CD14-positive monocyte (primary cell): ENCODE measurements around the gene FHIT. TPM values are rescaled to one million over a fixed set of nuclear protein-coding genes. Genes with fewer than 3 reads are reported as not detected.

Experiments used
- DNase-seq, 3 donors: peaks; one replicate each; pipeline ENCODE4 v3.0.0-alpha.2; 2011 to 2022
- H2AFZ ChIP-seq: 2 replicates; pipeline ENCODE4 v1.6.0; 2012; ENCODE audit warnings: mild to moderate bottlenecking, low read depth, low read length, inconsistent platforms; ENCODE audit not compliant: insufficient read depth, poor library complexity, severe bottlenecking
- H3K27ac ChIP-seq, 2 donors: 1 replicate in 1 of 2; 2 replicates in 1 of 2; pipeline ENCODE4 v1.5.1; 2012 to 2013; ENCODE audit warnings: low read length in 2 of 2, control low read depth in 1 of 2, inconsistent platforms in 1 of 2, low read depth in 1 of 2, mild to moderate bottlenecking in 1 of 2
- H3K27me3 ChIP-seq, 2 donors: one replicate each; pipeline versions ENCODE4 v1.6.0 to v1.6.1; 2011 to 2013; ENCODE audit warnings: low read length in 2 of 2; ENCODE audit not compliant: control insufficient read depth in 2 of 2, insufficient read depth in 2 of 2
- H3K36me3 ChIP-seq, 2 donors: replicated peaks in 1 of 2; 1 replicate in 1 of 2; 2 replicates in 1 of 2; pipeline versions ENCODE4 v1.5.1 to v1.6.1; 2012 to 2013; ENCODE audit warnings: low read length in 2 of 2, control low read depth in 1 of 2, inconsistent platforms in 1 of 2, mild to moderate bottlenecking in 1 of 2; ENCODE audit not compliant: insufficient read depth in 2 of 2, control insufficient read depth in 1 of 2
- H3K4me1 ChIP-seq, 2 donors: 1 replicate in 1 of 2; 2 replicates in 1 of 2; pipeline versions ENCODE4 v1.5.1 to v1.6.1; 2012 to 2013; ENCODE audit warnings: low read length in 2 of 2, control low read depth in 1 of 2, inconsistent platforms in 1 of 2, mild to moderate bottlenecking in 1 of 2, moderate library complexity in 1 of 2; ENCODE audit not compliant: insufficient read depth in 2 of 2, control insufficient read depth in 1 of 2
- H3K4me2 ChIP-seq: replicated peaks from 2 replicates; pipeline ENCODE3; 2012; ENCODE audit warnings: low read length, moderate library complexity, mild to moderate bottlenecking; ENCODE audit not compliant: poor library complexity, severe bottlenecking; ENCODE audit errors: extremely low read depth
- H3K4me3 ChIP-seq, 3 experiments: fragments of 200-600 bp in 1 of 3; sonication (generic) in 1 of 3; replicated peaks in 1 of 3; 1 replicate in 2 of 3; 2 replicates in 1 of 3; pipeline ENCODE4 v1.5.1; 2011 to 2013; ENCODE audit warnings: low read length in 3 of 3, mild to moderate bottlenecking in 3 of 3, control low read depth in 2 of 3, low read depth in 2 of 3, inconsistent platforms in 1 of 3, moderate library complexity in 1 of 3
- H3K79me2 ChIP-seq: 2 replicates; pipeline ENCODE4 v1.6.0; 2012; ENCODE audit warnings: mild to moderate bottlenecking, control low read depth, inconsistent platforms, low read length, moderate library complexity; ENCODE audit not compliant: insufficient read depth
- H3K9ac ChIP-seq: 2 replicates; pipeline ENCODE4 v1.6.0; 2017; ENCODE audit warnings: low read length, mild to moderate bottlenecking; ENCODE audit not compliant: insufficient read depth, poor library complexity, severe bottlenecking
- H3K9me3 ChIP-seq, 2 donors: replicated peaks in 1 of 2; 1 replicate in 1 of 2; 2 replicates in 1 of 2; pipeline versions ENCODE4 v1.5.1 to v1.6.1; 2012 to 2013; ENCODE audit warnings: low read length in 2 of 2, control low read depth in 1 of 2; ENCODE audit not compliant: control insufficient read depth in 1 of 2, insufficient read depth in 1 of 2
- H4K20me1 ChIP-seq: 2 replicates; pipeline ENCODE4 v1.6.0; 2012; ENCODE audit warnings: mild to moderate bottlenecking, low read length, control low read depth, moderate library complexity; ENCODE audit not compliant: insufficient read depth
- H3K27ac Mint-ChIP-seq, 7 donors: one replicate each; pipeline ENCODE4 v1.8.0; 2020; ENCODE audit warnings: mild to moderate bottlenecking in 7 of 7, mixed read lengths in 7 of 7, moderate library complexity in 6 of 7, inconsistent platforms in 2 of 7
- H3K27me3 Mint-ChIP-seq, 3 donors: one replicate each; pipeline ENCODE4 v1.8.0; 2021 to 2022; ENCODE audit warnings: low read depth in 3 of 3, mild to moderate bottlenecking in 3 of 3, mixed read lengths in 3 of 3, moderate library complexity in 3 of 3, inconsistent platforms in 1 of 3
- H3K36me3 Mint-ChIP-seq, 2 donors: one replicate each; pipeline ENCODE4 v1.8.0; 2020; ENCODE audit warnings: mixed read lengths in 2 of 2, inconsistent platforms in 1 of 2, mild to moderate bottlenecking in 1 of 2
- H3K4me1 Mint-ChIP-seq: one replicate; pipeline ENCODE4 v1.8.0; 2020; ENCODE audit warnings: mild to moderate bottlenecking, mixed read lengths
- H3K4me3 Mint-ChIP-seq, 2 donors: one replicate each; pipeline ENCODE4 v1.8.0; 2020; ENCODE audit warnings: mild to moderate bottlenecking in 2 of 2, mixed read lengths in 2 of 2, moderate library complexity in 1 of 2
- H3K9me3 Mint-ChIP-seq, 7 donors: one replicate each; pipeline ENCODE4 v1.8.0; 2020 to 2022; ENCODE audit warnings: mixed read lengths in 7 of 7, mild to moderate bottlenecking in 6 of 7, moderate library complexity in 6 of 7, inconsistent platforms in 2 of 7
- CTCF ChIP-seq: fragments of 200-600 bp; IDR thresholded peaks from one replicate; pipeline ENCODE4 v1.8.0; 2022; ENCODE audit warnings: antibody characterized with exemption, mild to moderate bottlenecking
- WGBS: methylation state at CpG from one replicate; pipeline ENCODE4 v1.1.5; 2013; ENCODE audit warnings: missing lambda C conversion rate; ENCODE audit not compliant: insufficient coverage; 5-methylcytosine and 5-hydroxymethylcytosine counted together
- intact Hi-C, 2 donors: fragments of 100-400 bp; cut with micrococcal nuclease; formaldehyde crosslinking; loops; one replicate each; pipeline versions ENCODE4 v1.15.0 to v1.15.1; 2023
- polyA plus RNA-seq, 3 donors: library from polyadenylated mRNA; depleted of rRNA in 1 of 3; unstranded in 2 of 3; stranded (reverse) in 1 of 3; fragments of 300-500 nt in 2 of 3; fragments of >200 nt in 1 of 3; fragmentation: Illumina TruSeq in 2 of 3; gene quantifications; 1 replicate in 2 of 3; 2 replicates in 1 of 3; pipeline ENCODE4 v1.2.3, GENCODE V29; 2012 to 2021

FHIT gene
- polyA plus RNA-seq, 3 donors, result 1.7 to 3.4 (median 3.2) TPM

GRCh38 chr3:60767536-60767935, 483.7 kb downstream of the FHIT start:
- Mint-ChIP-seq H3K4me3 (no peak overlapping the region), H3K27me3 (peaks cover 0 to 2% (median 2%) of the 10 kb centered on the region in 3 donors), H3K36me3 (no peaks in the 10 kb centered on the region), H3K9me3 (peaks cover 0 to 5% (median 0%) of the 10 kb centered on the region in 7 donors), H3K27ac (no peak overlapping the region), H3K4me1 (peaks cover 4% of the 10 kb centered on the region)
- Histone ChIP-seq H3K79me2 (no peaks in the 10 kb centered on the region), H3K27ac (no peak overlapping the region), H3K9me3 (no peaks in the 10 kb centered on the region), H3K4me3 (no peak overlapping the region), H4K20me1 (no peaks in the 10 kb centered on the region), H3K4me2 (no peak overlapping the region), H3K4me1 (no peaks in the 10 kb centered on the region), H3K9ac (no peak overlapping the region), H2AFZ (no peak overlapping the region), H3K27me3 (no peaks in the 10 kb centered on the region), H3K36me3 (no peaks in the 10 kb centered on the region)
- no peak for TF ChIP-seq CTCF
- WGBS, result 100% methylated on average over 1 of the region's 3 CpGs
- no peak for DNase-seq
- intact Hi-C loops, result no loop called here

GRCh38 chr3:60765776-60766175, 485.5 kb downstream of the FHIT start:
- Histone ChIP-seq H3K9me3 (no peaks in the 10 kb centered on the region), H3K79me2 (no peaks in the 10 kb centered on the region), H2AFZ (no peak overlapping the region), H3K4me2 (no peak overlapping the region), H3K27me3 (no peaks in the 10 kb centered on the region), H4K20me1 (no peaks in the 10 kb centered on the region), H3K9ac (no peak overlapping the region), H3K4me3 (no peak overlapping the region), H3K36me3 (no peaks in the 10 kb centered on the region), H3K4me1 (no peaks in the 10 kb centered on the region), H3K27ac (no peak overlapping the region)
- Mint-ChIP-seq H3K9me3 (peaks cover 0 to 5% (median 1%) of the 10 kb centered on the region in 7 donors), H3K27me3 (peaks cover 0 to 2% (median 1%) of the 10 kb centered on the region in 3 donors), H3K27ac (no peak overlapping the region), H3K4me1 (no peaks in the 10 kb centered on the region), H3K4me3 (no peak overlapping the region), H3K36me3 (no peaks in the 10 kb centered on the region)
- no peak for TF ChIP-seq CTCF
- intact Hi-C loops, result no loop called here
- no peak for DNase-seq
- 100% methylated on average over 3 of the region's 3 CpGs for WGBS
